Measurements from ENCODE around the gene TRPC4AP. TPM values are rescaled to one million over a fixed set of nuclear protein-coding genes. Genes with fewer than 3 reads are reported as not detected.

The TRPC4AP gene
- total RNA-seq, 3 donors from 2014 or later, result 49.6 to 60.5 (median 53.8) TPM

DNA sequence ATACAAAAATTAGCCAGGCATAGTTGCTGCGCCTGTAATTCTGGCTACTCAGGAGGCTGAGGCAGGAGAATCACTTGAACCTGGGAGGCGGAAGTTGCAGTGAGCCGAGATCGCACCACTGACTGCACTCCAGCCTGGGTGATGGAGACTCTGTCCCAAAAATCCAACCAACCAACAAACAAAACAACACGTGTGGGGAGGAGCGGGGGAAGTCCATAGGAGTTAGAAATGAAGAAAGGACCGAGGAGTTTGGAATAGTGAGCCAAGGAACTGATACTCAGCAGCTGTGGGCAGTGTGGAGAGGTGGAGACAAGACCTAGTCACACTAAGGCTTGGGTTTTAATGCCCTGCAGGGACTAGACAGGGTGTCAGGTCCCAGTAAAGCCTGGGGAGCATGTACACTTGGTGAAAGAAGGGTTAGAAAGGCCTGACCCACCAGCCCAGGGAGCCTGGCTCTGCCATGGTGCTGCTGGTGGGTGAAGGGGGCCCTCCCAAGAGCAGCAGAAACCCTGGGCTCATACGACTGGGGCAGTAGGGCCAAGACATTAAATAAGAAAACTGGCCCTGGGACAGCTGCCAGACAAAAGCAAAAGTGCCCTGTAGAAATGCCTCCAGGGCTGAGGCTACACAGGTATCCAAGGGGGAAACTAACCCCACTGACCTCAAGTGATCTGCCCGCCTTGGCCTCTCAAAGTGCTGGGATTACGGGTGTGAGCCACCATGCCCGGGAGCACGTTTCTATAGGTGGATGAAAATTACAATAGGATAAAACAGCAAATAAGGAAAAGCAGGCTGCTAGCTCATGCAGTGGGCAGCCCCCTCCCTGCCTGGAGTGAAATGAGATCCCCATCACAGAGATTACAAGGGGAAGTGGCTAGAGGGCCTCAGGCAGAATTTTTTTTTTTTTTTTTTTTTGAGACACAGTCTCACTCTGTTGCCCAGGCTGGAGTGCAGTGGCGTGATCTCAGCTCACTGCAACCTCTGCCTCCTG is 78.9 kb downstream of the TRPC4AP start:
- TF ChIP-seq CTCF (IDR thresholded peaks at IDR 0.05), result no peak
- ATAC-seq, result no peak
- H3K4me1 ChIP-seq (ENCODE audit: low read depth), result no peaks in the 10 kb centered on the region

GRCh38 chr20:35012227-35013069 is 80.2 kb downstream of the TRPC4AP start:
- no peak for ATAC-seq
- Histone ChIP-seq H3K36me3 (ENCODE audit: low read depth) (peaks cover 29% of the 10 kb centered on the region), H3K4me1 (ENCODE audit: low read depth) (no peaks in the 10 kb centered on the region), H3K4me3 (no peak overlapping the region), H3K9me3 (no peaks in the 10 kb centered on the region)
- DNase-seq, result no peak
- intact Hi-C loops (cut with DNase I, micrococcal nuclease), result no loop called here
- no peak for TF ChIP-seq CTCF (IDR thresholded peaks at IDR 0.05)

More for the DNA sequence above, 78.9 kb downstream of the TRPC4AP start:
- Histone ChIP-seq H3K4me3 (no peak overlapping the region), H3K9me3 (no peaks in the 10 kb centered on the region), H3K36me3 (ENCODE audit: low read depth) (peaks cover 18% of the 10 kb centered on the region)
- no peak for DNase-seq
- intact Hi-C loops (cut with DNase I, micrococcal nuclease), result no loop called here

DNA sequence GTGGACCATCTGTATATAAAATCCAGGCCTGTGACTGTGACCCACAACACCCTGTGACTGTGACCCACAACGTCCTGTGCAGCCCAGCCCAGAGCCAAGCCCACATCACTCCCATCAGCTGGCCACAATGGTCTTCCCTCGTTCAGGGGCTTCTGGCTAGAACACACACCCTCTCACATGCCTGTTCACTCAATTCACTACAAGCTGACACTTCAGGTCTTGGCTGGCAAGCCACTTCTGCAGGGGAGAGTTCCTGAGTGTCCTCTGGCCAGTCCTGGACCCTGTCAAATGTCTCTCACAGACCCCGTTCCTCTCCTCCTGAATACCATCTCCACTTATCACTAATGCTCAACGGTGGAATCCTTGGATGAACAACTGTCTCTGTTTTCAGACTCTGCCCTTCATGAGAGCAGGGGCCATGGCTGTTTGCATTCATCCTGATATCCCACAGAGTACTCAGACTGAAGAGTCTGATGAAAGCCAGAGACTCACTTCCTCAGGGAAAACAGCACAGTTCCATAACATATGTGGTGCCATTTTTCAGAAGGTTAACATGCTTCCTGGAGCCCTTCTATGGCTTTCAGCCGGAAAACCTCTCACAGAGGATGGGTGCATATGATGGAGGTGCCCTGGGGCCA is 80.9 kb downstream of the TRPC4AP start:
- DNase-seq, result no peak
- Histone ChIP-seq H3K9me3 (no peaks in the 10 kb centered on the region), H3K4me1 (ENCODE audit: low read depth) (no peaks in the 10 kb centered on the region), H3K36me3 (ENCODE audit: low read depth) (peaks cover 31% of the 10 kb centered on the region), H3K4me3 (no peak overlapping the region)
- no peak for ATAC-seq
- intact Hi-C loops (cut with DNase I, micrococcal nuclease), result no loop called here
- TF ChIP-seq CTCF (IDR thresholded peaks at IDR 0.05), result no peak

GRCh38 chr20:35010405-35011192 is 82.0 kb downstream of the TRPC4AP start:
- no peaks in the 10 kb centered on the region for H3K9me3 ChIP-seq
- no peak for ATAC-seq
- H3K4me1 ChIP-seq (ENCODE audit: low read depth), result no peaks in the 10 kb centered on the region
- H3K36me3 ChIP-seq (ENCODE audit: low read depth), result peaks cover 37% of the 10 kb centered on the region
- no peak for TF ChIP-seq CTCF (IDR thresholded peaks at IDR 0.05)
- no peak overlapping the region for H3K4me3 ChIP-seq
- intact Hi-C loops (cut with DNase I, micrococcal nuclease), result no loop called here
- no peak for DNase-seq
